GM15510 (cell line): Measurements from ENCODE around the gene GSE1.

Source experiments
- POLR2A ChIP-seq: IDR thresholded peaks from 3 replicates; pipeline ENCODE4 v1.6.1; 2011; ENCODE audit warnings: borderline replicate concordance; ENCODE audit not compliant: insufficient read length; ENCODE audit errors: extremely low read depth

The GSE1 gene

DNA sequence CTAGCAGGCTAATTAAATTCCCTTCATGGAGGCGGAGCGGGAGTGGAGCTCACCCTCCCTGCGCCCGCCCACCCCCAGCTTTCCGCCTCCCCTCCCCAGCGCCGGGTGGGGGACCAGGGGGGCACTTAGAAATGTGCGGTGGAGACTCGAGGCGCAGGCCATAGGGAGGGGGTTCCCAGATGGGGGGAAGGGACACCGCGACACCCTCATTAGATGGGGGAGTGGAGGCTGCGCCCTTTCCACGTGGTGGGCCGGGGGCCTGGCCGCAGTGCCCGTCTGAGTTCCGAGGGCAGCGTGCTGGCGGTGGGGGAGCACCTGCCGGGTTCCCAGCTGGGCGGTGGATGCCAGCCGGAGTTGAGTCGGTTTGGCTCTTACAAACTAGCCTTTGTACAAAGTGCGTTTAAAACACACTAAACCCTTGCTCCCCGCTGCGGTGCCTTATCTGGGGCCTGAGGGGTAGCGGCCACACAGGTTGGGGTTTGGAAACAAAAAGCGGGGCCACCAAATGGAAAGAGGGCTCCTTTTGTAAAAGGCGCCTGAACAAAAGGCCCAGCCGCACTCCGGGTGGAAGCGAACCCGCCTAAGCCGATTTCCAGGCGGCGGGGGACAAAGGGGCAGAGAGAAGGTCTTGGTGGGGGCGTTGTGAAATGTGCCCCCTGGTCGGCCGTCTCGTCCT, 1.4 kb downstream of the GSE1 start:
- no peak for TF ChIP-seq POLR2A

DNA sequence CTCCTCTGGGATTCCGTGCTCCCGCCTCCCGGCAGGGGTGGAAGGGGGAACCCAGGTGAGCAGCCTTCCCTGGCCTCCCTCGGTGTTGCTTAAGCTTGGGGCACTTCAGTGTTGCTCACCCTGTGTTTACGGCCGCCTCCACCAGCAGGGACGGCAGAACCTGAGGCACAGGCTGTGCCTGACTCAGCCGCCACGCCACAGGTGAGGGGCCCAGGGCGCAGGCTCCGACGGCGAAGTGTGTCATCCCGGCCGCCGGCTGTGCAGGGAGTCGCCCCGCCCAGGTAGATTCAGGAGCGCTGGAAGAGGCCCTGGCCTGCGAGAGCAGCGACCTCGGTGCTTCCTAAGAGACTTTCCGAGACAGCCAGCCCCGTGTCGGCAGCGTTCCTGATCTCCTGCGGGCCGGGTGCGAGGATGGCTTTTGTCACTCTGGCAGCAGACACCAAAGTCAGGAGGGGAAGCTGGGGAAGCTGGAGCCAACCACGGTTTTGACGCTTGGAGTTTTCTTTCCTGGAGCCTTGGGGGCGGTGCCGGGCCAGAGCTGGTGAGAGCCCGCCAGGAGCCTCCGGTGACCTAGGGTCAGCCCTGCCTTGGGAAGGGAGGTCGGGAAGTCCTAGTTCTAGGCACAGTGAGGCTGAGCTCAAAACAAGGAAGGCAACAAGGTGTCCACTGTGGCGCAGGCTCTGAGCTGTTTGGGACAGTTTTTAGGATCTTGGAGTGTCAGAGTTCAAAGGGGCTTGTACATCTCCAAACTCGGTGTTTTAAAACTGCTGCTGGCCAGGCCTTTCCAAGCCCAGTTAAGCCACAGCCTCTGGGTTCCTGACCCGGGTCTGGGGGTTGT, 2.1 kb downstream of the GSE1 start:
- TF ChIP-seq POLR2A, result no peak

DNA sequence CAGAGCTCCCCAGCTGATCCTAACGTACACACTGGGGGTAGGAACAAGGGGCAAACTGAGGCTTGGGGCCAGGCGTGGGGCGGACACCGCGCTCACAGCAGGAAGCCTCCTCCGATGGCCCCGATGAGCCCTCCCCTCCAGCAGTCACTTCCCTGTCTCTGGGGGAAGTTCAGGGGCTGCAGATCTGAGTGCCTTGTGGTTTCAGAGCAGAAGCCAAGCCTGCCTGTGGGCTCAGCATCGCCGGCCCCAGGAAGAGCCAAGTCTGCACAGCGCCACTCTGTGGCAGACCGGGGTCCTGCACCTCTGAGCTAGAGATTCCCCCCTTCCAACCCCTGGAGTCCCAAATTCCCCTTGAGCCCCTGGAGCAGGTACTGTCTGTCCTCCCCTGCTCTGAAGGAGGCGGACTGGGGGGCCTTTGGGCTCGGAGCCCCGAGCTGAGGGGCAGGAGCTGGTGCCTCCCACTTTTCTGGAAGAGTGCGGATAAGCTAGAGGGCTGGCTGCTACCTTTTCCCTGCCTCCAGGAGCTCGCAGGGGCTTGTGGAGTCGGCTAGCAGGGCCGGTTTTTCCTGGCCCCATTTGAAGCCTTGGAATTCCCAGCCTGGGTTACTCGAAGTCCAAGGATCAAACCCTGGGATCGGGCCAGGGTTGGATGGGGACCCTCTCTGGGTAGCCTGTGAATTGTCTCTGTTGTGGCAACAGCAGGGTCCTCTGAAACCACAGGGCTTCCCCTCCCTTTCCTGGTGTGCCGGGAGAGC, 2.9 kb downstream of the GSE1 start:
- TF ChIP-seq POLR2A, result no peak

DNA sequence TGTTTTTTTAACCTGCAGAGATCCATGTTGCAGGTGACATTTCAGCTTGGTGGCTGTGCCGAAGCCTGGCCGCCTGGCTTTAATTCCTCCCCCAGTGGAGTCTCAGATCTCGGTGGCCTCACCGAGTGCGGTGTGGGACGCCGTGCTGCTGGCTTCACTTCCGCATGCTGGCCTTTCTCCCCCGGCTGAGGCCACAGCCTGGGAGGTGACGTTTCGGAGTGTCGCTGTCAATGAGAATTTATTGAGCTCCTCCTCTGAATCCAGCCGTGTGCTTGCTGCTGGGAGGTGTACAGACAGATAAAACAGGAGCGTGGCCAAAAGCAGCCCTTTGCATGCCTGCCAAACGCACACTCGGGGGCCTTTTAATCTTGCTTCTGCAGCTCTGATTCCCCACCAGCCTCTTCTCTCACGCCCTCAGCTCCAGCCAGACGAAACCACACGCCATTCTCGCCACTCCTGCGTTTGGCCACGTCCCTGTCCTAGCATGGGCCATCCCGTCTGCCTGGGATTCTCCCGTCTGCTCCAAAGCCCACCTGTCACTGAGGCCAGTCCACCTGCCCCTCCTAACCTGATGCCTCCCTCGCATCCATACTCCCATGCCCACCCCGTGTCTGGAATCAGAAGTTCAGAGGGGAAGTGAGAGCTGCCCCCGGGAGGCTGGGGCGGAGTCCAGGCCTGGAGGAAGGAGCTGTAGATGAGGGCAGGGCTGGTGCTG, 3.6 kb downstream of the GSE1 start:
- TF ChIP-seq POLR2A, result no peak

DNA sequence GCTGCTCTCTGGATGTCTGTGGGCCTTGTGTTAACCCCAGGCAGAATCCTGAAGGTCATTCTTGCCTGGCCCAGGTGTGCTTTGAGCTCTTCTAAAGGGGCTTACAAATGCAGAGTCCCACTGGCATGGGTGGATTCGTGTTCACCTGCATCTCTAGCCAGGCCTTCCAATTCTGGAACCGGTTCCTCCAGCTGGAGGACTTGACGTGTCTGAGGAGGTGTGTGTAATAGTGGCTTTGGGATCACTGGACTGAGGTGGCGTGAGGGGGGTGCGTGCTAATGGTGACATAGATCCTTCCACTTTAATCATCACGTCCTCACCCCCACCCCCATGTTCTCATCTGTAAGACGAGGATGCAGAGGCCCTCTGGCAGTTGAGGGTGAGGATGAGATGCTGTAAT, 4.8 kb downstream of the GSE1 start:
- TF ChIP-seq POLR2A, result no peak

DNA sequence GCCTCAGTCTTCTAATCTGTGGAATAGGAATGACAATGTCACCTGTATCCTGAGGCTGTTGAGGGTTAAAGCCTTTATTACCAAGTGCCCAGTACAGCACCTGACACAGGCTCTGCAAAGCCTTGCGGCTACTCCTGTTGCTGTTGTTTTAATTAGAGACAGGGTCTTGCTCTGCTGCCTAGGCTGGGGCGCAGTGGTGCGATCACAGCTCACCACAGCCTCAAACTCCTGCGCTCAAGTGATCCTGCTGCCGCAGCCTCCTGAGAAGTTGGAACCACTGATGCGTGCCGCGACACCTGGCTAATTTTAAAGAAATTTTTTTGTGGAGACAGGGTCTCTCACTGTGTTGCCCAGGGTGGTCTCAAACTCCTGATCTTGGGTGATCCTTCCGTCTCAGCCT, 5.4 kb downstream of the GSE1 start:
- TF ChIP-seq POLR2A, result no peak

DNA sequence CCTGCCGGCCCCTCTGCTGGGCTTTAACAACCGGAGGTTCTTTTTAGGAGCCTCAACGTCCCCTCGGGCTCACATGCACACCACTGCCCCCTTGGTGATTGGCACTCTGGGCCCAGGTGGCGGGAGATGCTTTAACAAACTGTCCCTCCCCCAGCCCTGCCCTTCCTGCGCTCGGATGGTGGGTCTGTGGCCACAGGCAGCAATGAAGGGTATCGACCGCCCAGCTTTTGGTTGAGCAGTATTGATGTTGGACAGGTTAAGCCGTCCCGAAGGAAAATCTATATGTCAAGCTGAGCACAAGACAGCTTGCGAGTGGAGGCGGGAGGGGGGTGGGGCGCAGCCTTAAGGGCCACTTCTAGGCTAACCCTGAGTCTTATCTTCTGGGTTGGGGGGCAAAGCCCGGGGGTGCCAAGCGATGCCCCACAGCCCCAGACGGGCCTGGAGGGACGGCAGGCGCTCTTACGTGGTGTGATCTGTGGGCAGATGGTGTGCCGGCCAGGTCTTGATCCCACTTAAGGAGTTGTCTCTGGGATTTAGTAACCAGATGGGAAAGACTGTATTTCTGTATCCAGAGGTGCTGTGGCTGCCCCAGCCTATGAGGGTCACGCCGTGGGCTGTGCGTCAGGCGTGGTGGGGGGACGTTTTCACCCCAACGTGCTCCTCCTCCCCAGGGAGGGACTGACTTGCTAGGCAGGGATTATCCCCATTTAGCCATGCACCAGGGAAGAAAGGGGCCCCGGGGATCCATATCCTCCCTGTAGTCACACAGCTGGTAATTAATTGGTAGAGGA, 6.2 kb downstream of the GSE1 start:
- TF ChIP-seq POLR2A, result no peak

DNA sequence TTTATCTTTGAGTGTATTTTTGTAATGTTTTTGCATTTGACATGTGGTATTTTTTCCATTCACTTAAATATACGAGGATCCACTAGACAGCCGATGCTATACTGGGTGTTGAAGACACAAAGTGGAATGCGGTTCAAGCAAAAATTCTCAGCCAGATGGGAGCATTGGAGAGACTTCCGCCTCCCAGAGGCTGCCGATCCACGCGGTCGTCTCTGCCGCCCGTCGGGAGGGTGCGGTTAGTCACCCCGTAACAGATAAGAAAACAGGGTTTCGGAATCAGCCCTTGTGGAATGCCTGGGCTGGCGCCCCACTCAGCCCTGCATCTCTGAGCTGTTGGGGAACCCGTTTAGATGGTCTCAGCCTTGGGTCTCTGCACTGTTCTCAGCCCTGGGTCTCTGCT, 7.3 kb downstream of the GSE1 start:
- no peak for TF ChIP-seq POLR2A

DNA sequence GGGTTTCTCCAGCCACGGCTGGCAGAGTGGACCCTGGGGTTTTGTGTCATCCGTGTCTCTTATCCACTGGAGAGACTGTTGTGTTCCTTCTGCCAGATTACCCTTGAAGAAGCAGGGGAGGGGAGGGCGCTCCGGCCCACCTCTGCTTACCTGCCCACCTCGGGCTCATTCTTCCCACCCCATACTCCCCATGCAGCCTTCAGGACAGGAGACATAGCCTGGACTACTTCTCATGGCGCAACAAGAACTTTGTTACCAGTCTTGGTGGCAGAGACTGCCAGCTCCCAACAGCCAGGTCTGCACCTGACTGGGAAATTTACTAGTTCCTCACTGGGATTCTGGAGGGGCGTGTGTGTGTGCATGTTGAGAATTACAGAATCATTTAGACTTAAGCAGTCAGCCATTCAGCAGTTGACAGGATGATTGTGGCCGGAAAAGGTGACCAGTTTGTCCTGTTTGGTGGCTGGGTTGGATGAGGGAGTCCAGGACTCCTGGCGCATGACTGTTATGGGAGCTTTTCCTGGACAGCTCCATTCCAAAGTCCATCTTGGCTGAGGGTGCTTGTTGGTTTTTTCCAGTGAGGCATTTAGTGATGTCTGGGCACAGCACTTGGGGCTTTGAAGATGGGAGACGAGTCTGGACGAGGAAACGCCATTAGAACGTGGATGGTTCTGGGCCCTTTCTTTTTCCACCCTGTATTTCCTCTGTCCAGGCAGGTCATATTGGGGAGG, 8.7 kb downstream of the GSE1 start:
- no peak for TF ChIP-seq POLR2A

DNA sequence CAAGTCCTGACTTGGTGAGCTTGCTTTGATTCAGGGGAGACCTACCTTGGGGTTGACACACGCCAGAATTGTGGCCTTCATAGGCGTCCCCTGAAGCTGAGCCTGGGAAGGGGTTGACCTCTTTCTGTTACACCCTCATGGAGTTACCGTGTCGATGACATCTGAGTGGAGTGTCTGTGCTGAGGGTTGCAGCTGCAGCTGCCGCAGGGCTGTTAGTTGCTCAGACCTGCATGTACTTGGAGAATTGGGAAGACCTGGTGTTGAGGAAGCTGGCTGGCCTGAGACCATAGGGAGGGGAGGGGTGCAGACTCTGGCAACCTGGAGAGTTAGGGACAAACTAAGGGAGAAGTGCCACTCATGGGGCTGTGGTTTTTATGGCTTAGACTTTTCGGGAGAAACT, 9.6 kb downstream of the GSE1 start:
- TF ChIP-seq POLR2A, result no peak

DNA sequence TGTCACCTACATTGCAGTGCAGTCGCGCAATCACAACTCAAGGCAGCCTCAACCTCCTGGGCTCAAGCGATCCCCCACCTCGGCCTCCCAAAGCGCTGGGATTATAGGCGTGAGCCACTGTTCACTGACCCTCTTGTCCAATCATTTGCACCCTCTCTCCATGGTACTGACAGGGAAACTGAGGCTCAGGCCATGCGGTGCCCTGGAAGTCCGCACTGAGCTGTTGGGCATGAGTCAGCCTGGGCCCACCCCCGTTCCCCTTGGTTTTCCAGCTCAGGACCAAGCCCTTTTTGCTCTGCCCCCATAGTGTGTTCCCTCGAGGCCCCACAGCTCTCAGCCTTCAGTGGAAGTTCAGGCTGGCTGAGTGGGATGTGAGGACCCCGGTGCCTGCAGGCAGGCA, 10.1 kb downstream of the GSE1 start:
- no peak for TF ChIP-seq POLR2A

DNA sequence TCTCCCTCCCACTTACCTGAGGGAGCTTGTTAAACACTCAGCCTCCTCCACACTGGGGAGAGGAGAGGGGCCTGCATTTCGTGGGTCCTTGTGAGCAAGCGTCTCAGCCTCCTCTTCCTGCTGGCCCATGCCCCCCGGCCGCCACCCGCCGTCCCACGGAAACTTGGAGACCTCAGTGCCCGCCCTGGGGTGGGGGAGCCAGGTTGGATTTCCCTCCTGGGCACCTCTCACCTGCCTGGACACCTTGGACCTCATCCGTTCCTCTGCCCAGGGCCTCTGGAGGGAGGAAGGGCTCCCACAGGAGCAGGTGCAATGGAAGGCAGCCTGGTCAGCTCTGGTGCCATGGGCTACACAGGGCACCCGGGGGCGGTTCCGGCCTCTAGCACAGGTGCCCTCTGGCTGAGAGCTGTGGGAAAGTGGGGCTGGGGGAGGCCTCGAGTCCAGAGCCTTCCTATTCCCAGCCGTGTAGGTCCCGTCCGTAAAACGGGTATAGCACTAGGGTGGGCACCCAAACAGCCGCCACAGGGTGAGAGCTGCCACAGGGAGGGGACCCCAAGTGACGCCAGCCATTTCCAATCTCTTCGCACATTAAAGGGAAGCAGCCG, 11.0 kb downstream of the GSE1 start:
- TF ChIP-seq POLR2A, result no peak

DNA sequence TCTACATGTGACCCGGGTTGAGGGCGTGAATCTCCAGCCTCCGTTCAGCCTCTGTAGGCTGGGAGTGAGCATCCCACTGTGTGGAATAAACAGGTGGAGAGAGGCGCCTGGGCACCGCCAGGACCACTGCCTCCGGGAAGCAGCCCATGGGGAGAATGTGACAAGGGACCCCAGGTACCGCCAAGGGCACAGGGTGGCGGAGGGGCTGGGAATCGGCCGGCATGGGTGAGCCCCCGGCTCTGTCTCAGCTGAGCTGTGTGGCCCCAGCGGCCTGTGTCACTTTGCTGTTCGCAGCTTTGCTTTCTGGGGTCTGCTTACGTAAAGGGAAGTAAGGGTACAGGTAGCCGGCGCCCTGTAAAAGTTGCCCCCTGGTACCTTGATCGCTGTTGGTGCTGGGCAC, 11.5 kb downstream of the GSE1 start:
- TF ChIP-seq POLR2A, result no peak
